ELF-1 (cell line): ENCODE data around the gene RPP30.
"Not testable (repeated sequence)": the region's sequence is repeated elsewhere in the genome, so short reads cannot be mapped to it uniquely, and the experiment has no call there.

Experiments
- DNase-seq: peaks from one replicate; pipeline ENCODE4 v3.0.0-alpha.2; 2016; ENCODE audit warnings: low read depth, low spot score

The RPP30 gene

DNA sequence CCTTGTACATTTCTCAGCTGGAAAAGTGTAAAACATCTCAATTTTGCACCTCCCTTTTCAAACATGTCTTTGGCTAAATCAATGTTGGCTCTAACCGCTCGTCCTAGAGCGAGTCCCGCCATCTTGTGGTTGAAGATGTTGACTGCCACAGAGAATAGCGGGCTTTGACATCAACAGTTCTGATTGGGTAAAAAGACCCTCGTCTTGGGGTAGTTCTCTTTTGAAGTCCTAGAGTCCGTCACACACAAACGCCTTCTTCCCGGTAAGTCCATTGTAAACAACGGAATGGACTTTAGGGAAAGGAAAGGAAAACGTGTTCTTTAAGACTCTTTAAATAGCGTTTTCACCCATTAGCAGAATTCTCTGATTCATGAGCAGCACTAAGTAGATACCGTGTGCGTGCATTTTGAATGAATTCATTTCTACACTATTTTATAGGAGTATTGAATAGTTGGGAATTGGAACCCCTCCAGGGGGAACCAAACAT is 452 bp upstream of the RPP30 start:
- peak; percentile 88 for DNase-seq

- DNase-seq: no peak
These were observed 860 bp downstream of the RPP30 start for GRCh38 chr10:90872648-90873020.

GRCh38 chr10:90879062-90879461 is 7.3 kb downstream of the RPP30 start:
- no peak for DNase-seq

GRCh38 chr10:90880059-90880719 is 8.4 kb downstream of the RPP30 start:
- DNase-seq: not testable (repeated sequence)

DNA sequence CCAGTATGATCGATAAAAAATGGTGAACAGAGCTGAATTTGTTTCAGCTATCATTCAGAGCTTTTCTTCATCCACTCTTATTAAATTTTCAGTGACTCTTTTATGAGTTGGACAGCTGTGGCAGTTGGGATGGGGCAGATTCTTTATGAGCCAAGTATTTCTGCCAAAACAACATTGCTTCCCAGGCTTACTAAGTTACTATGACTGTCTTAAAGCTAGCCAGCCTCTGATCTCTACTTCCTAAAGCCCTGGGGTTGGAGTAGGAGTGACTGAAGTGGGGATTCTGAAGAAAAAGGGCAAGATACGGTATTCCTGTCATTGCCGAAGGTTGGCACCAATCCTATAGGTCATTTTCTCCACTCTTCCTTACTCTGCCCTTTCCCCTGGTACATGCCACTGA is 12.7 kb downstream of the RPP30 start:
- DNase-seq: no peak

GRCh38 chr10:90885176-90885575 is 13.4 kb downstream of the RPP30 start:
- no peak for DNase-seq

DNA sequence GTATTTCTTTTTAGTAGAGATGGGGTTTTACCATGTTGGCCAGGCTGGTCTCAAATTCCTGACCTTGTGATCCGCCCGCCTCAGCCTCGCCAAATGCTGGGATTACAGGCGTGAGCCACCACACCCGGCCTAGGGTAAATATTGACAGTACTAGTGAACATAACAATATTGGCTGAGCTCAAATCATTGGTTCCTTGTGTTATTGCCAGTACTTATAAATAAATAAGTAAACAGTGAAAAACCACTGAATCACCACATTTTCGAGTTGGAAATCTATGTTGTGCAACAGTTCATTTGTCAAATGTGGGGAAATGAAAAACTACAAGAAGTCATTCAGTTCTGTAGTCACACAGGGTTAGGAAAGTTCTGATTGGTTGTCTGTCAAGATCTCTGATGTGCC is 15.8 kb downstream of the RPP30 start:
- DNase-seq: no peak

DNA sequence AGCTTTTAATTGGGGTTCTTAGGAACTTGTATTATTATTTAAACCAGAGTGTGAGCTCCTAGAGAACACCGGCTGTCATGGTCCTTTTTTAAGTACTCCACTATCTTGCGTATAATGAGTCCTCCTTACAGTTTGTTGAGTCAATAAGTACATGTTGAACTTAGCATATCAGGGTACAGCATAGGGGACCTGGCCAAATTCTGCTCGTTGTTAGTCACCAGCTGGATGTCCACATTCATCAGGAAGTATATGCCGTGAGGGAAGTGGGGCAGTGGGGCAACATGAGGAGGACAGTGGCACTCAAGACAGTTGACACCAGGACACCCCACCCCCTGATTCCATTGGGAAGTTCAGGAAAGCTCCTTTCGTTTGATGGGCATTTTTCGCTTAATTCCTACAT is 16.6 kb downstream of the RPP30 start:
- no peak for DNase-seq

DNA sequence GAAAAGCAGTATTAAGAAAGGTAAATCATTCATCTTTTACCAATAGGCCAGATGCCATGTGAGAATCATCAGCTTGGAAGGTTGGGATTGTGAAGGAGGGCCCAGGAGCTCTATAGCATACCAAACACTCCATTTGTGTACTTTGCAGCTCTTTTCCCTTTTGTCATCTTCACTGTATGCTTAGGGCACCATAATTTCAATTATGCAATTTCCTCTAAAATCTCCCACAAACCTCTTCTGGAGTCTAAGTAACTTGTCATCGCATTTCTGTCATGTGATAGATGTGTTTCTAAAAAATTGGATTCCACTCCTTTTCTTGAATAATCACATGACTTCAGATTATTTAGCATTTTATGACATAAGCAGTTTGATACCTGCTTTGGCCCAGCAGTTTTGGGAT is 17.9 kb downstream of the RPP30 start:
- no peak for DNase-seq

- DNase-seq: no peak
These were observed 18.6 kb downstream of the RPP30 start for GRCh38 chr10:90890347-90890746.

DNA sequence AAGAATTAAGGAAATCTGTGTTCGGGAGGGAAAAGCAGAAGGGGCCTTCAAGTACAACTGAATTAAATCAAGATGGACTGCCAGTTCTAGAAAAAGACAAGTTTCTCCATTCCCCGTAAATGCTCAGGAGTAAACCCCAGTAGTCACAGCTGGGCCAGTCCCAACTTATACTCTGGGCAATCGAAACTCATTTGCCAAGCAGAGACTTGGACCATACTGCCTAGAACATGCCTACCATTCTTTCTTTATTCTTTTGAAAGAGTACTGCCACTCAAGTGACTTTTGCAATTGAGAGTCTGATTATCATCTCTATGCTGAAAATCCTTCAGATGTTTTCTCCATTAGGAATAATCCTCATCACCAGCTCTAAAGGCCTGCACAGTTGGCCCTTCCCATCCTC is 21.4 kb downstream of the RPP30 start:
- no peak for DNase-seq

DNA sequence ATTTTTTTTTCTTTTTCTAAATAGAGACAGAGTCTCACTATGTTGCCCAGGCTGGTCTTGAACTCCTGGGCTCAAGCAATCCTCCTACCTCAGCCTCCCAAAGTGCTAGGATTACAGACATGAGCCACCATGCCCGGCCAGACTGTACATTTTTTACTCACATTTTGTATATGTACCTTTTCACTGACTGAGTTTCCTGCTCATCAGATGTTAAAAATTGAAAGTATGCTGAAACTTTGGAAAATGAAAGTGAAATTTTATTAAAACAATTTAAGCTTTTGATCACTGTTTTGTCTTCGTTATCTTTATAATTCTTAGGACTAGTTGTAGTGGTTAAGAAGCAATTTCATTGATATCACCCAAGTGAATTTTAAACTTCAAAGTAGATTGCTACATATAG is 25.1 kb downstream of the RPP30 start:
- DNase-seq: not testable (repeated sequence)

DNA sequence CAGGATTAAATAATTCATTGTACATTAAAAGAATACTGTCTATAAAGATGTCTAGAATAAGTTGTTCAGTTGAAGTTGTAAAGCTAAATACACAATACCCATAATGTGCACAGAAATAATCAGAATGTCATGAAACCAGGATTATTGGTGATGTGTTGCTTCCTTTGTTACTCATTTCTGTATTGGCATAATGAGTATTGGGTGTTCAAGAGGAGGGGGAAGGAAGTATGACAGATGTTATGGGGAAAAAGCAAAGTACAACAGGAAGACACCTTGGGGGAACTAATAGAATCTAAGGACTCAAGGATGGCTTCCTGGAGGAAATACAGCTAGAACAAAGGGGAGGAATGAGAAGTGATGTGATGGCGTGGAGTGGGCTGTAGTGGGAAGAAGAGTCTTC is 34.2 kb downstream of the RPP30 start:
- DNase-seq: no peak

DNA sequence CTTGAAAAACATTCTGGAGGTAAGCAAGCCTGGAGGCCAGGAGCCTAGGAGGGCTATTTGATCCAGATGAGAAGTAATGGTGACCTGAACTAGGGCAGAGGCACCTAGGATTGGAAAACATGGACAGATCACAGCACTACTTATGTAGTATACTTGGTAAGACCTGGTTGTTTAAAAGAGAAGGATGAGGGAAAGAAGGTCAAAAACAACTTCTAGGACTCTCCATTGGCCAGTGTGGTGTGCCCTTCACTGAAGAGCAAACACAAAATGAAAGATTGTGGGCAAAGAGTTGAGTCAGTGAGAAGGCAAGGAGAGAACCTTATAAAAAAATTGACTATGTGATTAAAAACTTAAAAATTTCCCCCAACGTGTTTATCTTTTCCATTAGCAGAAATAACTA is 34.8 kb downstream of the RPP30 start:
- no peak for DNase-seq

GRCh38 chr10:90911133-90912051 is 39.6 kb downstream of the RPP30 start:
- DNase-seq: peak; percentile 89

DNA sequence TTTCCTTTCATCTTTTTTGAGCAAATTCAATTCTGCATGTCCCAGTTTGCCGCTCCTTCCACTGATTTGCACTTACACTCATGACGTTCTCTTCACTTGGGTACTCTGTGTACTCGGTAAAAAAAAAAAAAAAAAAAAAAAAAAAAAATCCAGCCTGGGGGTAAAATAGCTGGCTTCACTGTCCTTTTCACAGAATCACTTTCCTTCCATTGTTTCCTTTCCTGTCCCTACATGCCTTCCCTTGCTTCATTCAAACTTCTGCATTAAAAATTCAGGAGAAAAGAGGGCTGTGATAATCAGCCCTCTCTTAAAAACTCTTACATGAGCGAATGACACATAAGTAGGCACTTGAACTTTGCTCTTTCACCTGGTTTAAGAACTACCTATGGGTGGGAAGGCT is 40.4 kb downstream of the RPP30 start:
- DNase-seq: peak; percentile 64

DNA sequence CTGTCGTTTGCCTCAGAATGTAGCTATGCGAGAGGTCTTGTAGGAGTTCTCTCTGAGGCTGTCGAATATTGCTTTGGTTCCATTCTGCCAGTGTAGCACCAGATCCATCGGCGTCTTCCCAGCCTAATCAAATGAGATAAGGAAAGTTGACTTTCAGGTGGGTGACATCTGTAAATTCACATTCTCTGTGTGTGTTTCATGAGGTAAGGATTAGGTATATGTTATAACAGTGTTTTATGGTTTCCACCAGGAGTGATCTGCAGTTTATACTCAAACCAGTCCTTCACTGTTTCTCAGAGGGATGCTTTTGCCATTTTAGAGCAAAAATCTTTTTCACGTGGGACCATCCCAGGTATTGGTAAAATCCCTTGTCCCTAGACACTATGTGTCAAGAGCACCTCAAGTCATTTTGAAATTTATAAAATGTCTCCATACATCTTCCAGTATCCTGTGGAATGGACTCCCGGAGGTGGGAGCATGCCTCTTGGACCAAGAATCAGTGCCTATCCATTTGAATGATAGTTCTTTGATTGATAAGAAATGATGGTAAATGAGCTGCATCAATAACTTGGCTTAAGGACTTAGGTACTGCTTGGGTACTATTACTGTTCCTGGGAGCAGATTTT is 41.2 kb downstream of the RPP30 start:
- no peak for DNase-seq

DNA sequence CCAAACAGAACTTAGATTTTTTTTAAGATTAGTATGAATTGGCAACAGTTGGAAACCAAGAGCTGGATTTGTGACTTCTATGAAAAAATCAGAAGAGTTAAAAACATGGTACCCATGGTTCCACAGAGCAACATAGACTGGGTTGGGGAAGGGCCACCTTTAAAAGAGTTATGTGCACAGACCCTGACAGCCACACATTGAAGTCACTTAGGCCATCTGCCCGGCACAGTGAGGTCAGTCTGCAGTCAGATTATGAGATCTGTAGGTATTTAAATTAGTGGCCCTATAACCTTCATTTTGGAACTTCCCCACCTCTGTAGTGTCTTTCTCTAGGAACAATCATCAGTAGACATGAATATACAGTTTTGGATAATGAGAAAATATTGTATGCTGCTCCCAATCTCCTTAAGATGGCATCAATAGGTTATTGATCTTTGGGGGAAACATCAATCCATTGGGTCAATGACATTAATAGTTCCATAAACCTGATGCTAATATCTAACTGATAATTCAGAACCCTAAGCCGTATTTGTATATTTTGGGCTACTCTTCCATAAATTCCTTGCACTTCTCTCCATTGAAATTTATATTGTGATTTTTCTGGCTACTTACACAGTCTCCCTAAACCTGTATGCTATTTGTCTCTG is 42.1 kb downstream of the RPP30 start:
- DNase-seq: no peak

DNA sequence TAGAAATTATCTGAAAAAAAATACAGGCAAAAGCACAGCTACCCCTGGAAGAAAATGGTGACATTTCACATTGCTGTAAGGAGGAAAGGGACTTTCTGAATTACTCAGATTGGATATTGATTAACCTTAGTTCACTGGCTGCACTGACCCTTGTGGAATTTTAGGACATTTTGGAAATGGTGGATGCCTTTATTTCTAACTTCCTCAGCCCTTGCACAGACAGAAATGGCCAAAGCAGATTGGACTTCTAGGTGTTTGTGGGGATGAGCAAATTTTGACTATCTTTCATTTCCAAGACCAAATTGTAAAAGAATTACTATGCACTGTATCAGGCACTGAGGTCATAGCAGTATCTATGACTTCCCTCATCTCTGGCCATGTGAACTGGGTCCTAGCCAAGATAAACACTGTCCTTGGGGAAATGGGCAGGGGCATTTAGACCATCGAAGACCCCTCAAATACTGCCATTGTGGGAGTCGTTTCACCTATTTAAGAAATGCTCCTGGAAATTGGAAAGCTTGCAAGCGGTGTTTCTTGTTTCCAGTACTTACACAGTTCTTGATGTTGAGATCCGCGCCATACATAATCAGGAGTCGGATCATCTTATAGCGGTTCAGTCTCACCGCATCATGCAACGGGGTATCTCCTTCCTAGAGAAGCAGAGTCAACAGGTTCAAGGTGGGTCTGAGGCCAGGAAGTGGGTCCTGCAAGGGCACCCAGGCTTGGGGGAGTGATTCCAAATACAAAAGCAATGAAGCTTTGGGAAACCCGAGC is 43.4 kb downstream of the RPP30 start:
- DNase-seq: no peak

GRCh38 chr10:90915766-90916075 is 43.9 kb downstream of the RPP30 start:
- no peak for DNase-seq
